Common myeloid progenitor, CD34-positive (primary cell): ENCODE measurements around the gene KRTAP10-12.

Experiments
- CTCF ChIA-PET: fragments of 350-600 bp; sonication (Branson Sonifier 250); formaldehyde crosslinking; loops from one replicate; lab custom pipeline; 2021; ENCODE audit warnings: antibody characterized with exemption; lab: Charles Lee
- POLR2A ChIA-PET: fragments of 350-600 bp; sonication (Branson Sonifier 250); formaldehyde crosslinking; loops from one replicate; lab custom pipeline; 2021; ENCODE audit warnings: antibody characterized with exemption; lab: Charles Lee
- DNase-seq, 3 donors: peaks; one replicate each; pipeline versions ENCODE4 v3.0.0 to v3.0.0-alpha.2; 2013
- H3K27ac ChIP-seq, 2 experiments: 1 replicate in 1 of 2; 2 replicates in 1 of 2; pipeline ENCODE4 v1.7.0; 2013; ENCODE audit warnings: inconsistent platforms in 2 of 2, low read length in 2 of 2, mild to moderate bottlenecking in 2 of 2, low read depth in 1 of 2, moderate library complexity in 1 of 2; ENCODE audit not compliant: severe bottlenecking in 2 of 2, insufficient read depth in 1 of 2, poor library complexity in 1 of 2
- H3K27me3 ChIP-seq, 5 experiments: replicated peaks in 2 of 5; 1 replicate in 3 of 5; 2 replicates in 2 of 5; pipeline versions ENCODE4 v1.6.1 to v1.7.0; 2013; ENCODE audit warnings: low read length in 4 of 5, mild to moderate bottlenecking in 2 of 5, moderate library complexity in 2 of 5, inconsistent platforms in 1 of 5; ENCODE audit not compliant: insufficient read depth in 5 of 5, control insufficient read depth in 4 of 5
- H3K36me3 ChIP-seq, 4 experiments: 1 replicate in 2 of 4; 2 replicates in 2 of 4; pipeline versions ENCODE4 v1.6.1 to v1.7.0; 2013; ENCODE audit warnings: low read length in 3 of 4, control low read depth in 1 of 4, mild to moderate bottlenecking in 1 of 4; ENCODE audit not compliant: control insufficient read depth in 4 of 4, insufficient read depth in 4 of 4
- H3K4me1 ChIP-seq, 4 experiments: 1 replicate in 3 of 4; 2 replicates in 1 of 4; pipeline versions ENCODE4 v1.6.1 to v1.7.1; 2013; ENCODE audit warnings: low read length in 3 of 4, mild to moderate bottlenecking in 3 of 4, control low read depth in 1 of 4, inconsistent platforms in 1 of 4, moderate library complexity in 1 of 4; ENCODE audit not compliant: control insufficient read depth in 4 of 4, insufficient read depth in 4 of 4; ENCODE audit errors: control extremely low read depth in 1 of 4
- H3K4me3 ChIP-seq, 7 experiments: 1 replicate in 4 of 7; 2 replicates in 3 of 7; pipeline versions ENCODE4 v1.5.1 to v1.7.0; 2013; ENCODE audit warnings: mild to moderate bottlenecking in 7 of 7, low read length in 6 of 7, moderate library complexity in 6 of 7, inconsistent platforms in 2 of 7, low read depth in 2 of 7, control low read depth in 1 of 7; ENCODE audit not compliant: insufficient read depth in 4 of 7, control insufficient read depth in 1 of 7; ENCODE audit errors: extremely low read depth in 1 of 7
- H3K9me3 ChIP-seq, 5 experiments: 1 replicate in 4 of 5; 2 replicates in 1 of 5; pipeline versions ENCODE4 v1.6.1 to v1.7.1; 2013; ENCODE audit warnings: low read length in 4 of 5, mild to moderate bottlenecking in 2 of 5, inconsistent platforms in 1 of 5, low read depth in 1 of 5, moderate library complexity in 1 of 5; ENCODE audit not compliant: control insufficient read depth in 4 of 5, insufficient read depth in 2 of 5; ENCODE audit errors: control extremely low read depth in 1 of 5
- WGBS: methylation state at CpG from one replicate; pipeline ENCODE4 v1.1.5; 2013; ENCODE audit not compliant: insufficient coverage; 5-methylcytosine and 5-hydroxymethylcytosine counted together

Gene KRTAP10-12

DNA sequence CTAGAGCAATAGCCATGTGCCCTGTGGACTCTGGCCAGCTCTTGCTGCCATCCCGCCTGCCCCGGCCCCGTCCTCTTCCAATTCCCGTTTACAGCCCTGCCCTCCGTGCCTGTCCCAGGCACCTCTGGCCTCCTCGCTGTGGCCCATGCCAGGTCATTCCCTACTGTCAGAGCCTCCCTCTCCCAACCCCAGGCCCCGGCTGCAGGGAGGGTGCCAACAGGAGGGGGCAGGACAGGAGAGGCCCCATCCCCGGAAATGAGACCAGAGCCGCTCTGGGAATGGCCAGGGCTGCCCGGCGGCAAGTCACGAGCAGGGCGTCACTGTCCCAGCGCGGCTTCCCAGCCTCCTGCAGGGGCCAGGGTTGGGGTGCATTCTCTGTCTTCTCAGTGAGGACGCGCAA, 37.9 kb downstream of the KRTAP10-12 start:
- WGBS, result 90% methylated on average over 15 of the region's 17 CpGs
- H3K4me1 ChIP-seq, result no peaks in the 10 kb centered on the region
- H3K4me3 ChIP-seq, result no peak overlapping the region
- no peak for DNase-seq
- CTCF ChIA-PET, result no interaction called here
- POLR2A ChIA-PET, result no interaction called here
- H3K27ac ChIP-seq, result no peak overlapping the region
- peaks cover 3 to 80% (median 41%) of the 10 kb centered on the region in 5 experiments for H3K9me3 ChIP-seq
- H3K27me3 ChIP-seq, result peaks cover 0 to 27% (median 0%) of the 10 kb centered on the region in 5 experiments
- no peaks in the 10 kb centered on the region for H3K36me3 ChIP-seq

DNA sequence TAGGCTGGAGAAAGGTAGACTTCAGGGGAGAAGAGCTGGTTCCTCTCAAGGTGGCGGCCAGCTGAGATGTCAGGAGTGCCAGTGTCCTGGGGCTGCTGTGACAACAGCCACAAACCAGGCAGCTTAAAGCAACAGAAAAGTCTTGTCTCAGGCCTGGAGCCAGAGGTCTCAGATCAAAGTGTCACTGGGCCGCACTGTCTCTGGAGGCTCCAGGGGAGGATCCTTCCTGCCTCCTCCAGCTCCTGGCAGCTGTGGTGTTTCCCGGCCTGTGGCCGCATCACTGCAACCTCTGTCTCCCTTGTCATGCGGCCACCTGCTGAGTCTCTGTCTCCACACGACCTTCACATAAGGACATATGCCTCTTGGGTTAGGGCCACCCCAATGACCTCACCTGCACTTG, 38.8 kb downstream of the KRTAP10-12 start:
- CTCF ChIA-PET, result no interaction called here
- peaks cover 3 to 79% (median 43%) of the 10 kb centered on the region in 5 experiments for H3K9me3 ChIP-seq
- POLR2A ChIA-PET, result no interaction called here

DNA sequence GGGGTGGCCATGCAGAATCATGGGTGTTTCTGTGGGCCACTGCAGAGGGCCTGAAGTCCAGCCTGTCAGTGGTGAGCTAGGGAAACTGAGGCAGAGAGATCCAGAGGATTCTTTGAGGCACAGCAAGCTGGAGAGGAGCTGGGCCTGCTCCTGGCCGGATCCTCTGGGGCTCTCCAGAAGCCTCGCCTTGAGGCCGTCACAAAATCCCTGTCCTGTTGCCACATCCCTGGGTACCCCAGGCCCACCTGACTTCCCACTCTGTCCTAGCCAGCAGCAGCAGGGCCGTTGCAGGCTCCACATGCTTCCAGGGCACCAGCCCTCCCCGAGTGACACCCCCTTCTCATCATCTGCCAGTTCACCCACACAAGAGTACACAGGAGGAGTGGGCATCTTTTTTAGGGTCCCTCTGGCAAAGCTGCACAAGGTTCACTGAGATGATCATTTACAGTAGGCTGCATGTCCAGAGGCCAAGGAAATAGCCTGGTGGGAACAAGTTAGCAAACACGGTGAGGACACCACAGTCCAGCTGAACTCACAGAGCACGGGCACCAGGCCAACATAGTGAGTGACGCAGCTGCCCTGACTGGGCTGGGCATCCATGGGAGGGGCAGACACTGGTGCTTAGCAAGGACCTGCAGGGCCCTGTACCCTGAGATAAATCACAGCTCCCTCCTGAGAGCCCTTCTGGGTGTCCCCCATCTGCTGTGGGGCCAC, 39.5 kb downstream of the KRTAP10-12 start:
- H3K4me3 ChIP-seq, result no peak overlapping the region
- 94% methylated on average over 8 of the region's 8 CpGs for WGBS
- peaks cover 0 to 14% (median 0%) of the 10 kb centered on the region in 5 experiments for H3K27me3 ChIP-seq
- H3K4me1 ChIP-seq, result no peaks in the 10 kb centered on the region
- DNase-seq, result no peak
- H3K27ac ChIP-seq, result no peak overlapping the region
- peaks cover 3 to 78% (median 43%) of the 10 kb centered on the region in 5 experiments for H3K9me3 ChIP-seq
- ChIA-PET POLR2A (no interaction called here), CTCF (no interaction called here)
- H3K36me3 ChIP-seq, result no peaks in the 10 kb centered on the region

More for the DNA sequence above, 38.8 kb downstream of the KRTAP10-12 start:
- Histone ChIP-seq H3K27me3 (peaks cover 0 to 20% (median 0%) of the 10 kb centered on the region in 5 experiments), H3K4me1 (no peaks in the 10 kb centered on the region), H3K27ac (no peak overlapping the region), H3K36me3 (no peaks in the 10 kb centered on the region), H3K4me3 (no peak overlapping the region)
- WGBS, result 84% methylated on average over 6 of the region's 6 CpGs
- no peak for DNase-seq

DNA sequence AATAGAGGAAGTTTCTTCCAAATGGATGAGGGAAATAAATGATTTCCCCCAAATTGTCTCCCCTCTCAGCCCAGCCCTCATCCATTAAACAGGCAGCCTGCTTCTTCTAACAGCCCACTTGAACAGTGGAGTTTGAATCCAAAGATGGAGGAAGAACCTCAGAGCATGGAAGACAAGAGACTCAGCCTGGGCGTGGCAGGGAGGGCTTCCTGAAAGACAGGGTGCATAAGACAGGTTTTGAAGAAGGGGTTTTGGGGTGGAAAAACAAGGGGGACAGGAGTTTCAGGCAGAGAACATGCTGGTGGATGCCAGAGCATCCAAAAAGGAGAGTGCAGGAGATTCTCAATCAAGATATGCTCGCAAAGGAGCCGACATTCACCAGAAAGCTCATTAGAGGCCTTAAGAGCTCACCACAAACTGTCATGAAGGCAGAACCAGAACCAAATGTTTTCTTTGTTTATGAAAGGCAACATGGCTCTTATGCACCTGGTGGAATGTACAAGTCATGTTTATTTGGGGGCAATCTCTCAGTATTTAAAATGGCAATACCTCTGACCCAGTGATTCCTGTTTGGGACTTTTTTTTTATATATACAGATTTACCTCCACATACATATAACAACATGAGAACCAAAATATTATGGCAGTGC, 40.9 kb downstream of the KRTAP10-12 start:
- WGBS, result 68% methylated on average over 3 of the region's 3 CpGs
- peaks cover 0 to 4% (median 0%) of the 10 kb centered on the region in 5 experiments for H3K27me3 ChIP-seq
- no peak overlapping the region for H3K4me3 ChIP-seq
- ChIA-PET POLR2A (no interaction called here), CTCF (no interaction called here)
- no peaks in the 10 kb centered on the region for H3K36me3 ChIP-seq
- peak; percentile 31 to 59 (median 53) for DNase-seq
- peaks cover 3 to 68% (median 43%) of the 10 kb centered on the region in 5 experiments for H3K9me3 ChIP-seq
- no peaks in the 10 kb centered on the region for H3K4me1 ChIP-seq
- H3K27ac ChIP-seq, result no peak overlapping the region

DNA sequence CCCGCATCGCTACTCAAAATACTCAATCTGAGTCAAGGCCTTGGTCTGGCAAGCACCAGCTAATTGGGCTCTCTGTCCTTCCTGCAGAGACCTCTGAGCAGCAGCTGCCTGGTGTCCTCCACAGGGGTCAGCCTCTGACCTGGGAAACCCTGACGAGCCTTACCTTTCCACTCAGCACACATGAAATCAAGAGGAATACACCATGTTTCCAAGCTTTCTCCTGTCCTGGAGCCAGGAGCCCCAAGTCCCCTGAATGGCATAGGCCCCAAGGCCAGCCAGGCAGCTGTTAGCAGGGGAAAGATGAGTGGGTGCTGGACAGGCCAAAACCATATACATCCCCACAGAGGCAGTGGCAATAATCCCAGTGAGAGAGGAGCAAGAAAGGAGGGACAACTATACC, 41.6 kb downstream of the KRTAP10-12 start:
- ChIA-PET CTCF (no interaction called here), POLR2A (no interaction called here)
- H3K36me3 ChIP-seq, result no peaks in the 10 kb centered on the region
- H3K4me3 ChIP-seq, result no peak overlapping the region
- peaks cover 0 to 4% (median 0%) of the 10 kb centered on the region in 5 experiments for H3K27me3 ChIP-seq
- DNase-seq, result no peak
- no peaks in the 10 kb centered on the region for H3K4me1 ChIP-seq
- 62% methylated on average over 3 of the region's 3 CpGs for WGBS
- H3K9me3 ChIP-seq, result peaks cover 3 to 67% (median 47%) of the 10 kb centered on the region in 5 experiments
- H3K27ac ChIP-seq, result no peak overlapping the region

DNA sequence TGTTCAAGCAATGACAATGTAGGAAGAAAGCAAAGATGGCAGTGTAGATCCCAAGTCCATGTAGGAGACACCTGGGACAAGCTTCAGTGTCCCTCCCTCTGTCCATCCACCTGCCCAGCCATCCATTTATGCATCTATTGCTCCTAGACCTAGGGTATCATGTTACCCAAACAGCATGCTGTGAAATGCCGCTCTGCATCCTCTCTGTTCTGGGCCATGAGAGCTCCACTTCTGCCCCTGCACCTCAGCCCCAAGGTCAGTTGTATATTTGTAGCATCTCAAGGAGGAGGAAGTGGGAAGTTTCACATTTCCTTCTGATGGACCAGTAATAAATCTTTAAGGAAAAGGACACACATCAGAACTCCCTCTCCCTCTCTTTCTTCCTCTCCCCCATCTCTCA, 42.3 kb downstream of the KRTAP10-12 start:
- peaks cover 0 to 4% (median 0%) of the 10 kb centered on the region in 5 experiments for H3K27me3 ChIP-seq
- H3K9me3 ChIP-seq, result peaks cover 3 to 69% (median 48%) of the 10 kb centered on the region in 5 experiments
- 80% methylated on average over 1 of the region's 1 CpG for WGBS
- H3K4me3 ChIP-seq, result no peak overlapping the region
- no peaks in the 10 kb centered on the region for H3K36me3 ChIP-seq
- H3K4me1 ChIP-seq, result no peaks in the 10 kb centered on the region
- ChIA-PET CTCF (interaction anchor here (1.1 kb wide), 1 partner anchor 229 kb away, joined by 3 read pairs; no protein-coding TSS in a partner anchor), POLR2A (no interaction called here)
- no peak for DNase-seq
- H3K27ac ChIP-seq, result no peak overlapping the region

DNA sequence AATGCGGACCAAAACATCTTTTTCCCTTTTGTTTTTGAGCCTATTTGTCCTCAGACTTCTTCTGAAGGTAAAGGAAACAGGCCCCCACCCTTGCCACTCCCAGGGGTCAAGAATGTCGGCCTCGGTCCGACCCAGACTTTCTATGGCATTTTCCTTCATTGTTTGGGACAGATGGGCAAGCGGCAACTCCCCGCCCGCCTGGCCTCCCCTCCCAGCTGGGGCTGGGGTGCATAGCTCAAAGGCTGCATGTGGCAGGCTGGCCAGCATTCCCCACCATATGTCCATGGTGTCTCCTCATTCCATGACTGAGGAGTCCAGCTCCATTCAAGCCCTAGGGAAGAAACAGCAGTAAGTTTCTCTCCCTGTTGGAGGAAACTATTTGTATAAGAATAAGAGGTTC, 43.8 kb downstream of the KRTAP10-12 start:
- no peaks in the 10 kb centered on the region for H3K36me3 ChIP-seq
- CTCF ChIA-PET, result no interaction called here
- H3K4me3 ChIP-seq, result no peak overlapping the region
- DNase-seq, result no peak
- WGBS, result 78% methylated on average over 7 of the region's 7 CpGs
- peaks cover 3 to 69% (median 50%) of the 10 kb centered on the region in 5 experiments for H3K9me3 ChIP-seq
- peaks cover 0 to 4% (median 0%) of the 10 kb centered on the region in 5 experiments for H3K27me3 ChIP-seq
- POLR2A ChIA-PET, result no interaction called here
- H3K4me1 ChIP-seq, result no peaks in the 10 kb centered on the region
- H3K27ac ChIP-seq, result no peak overlapping the region
